Osteoblast (primary cell): ENCODE data around the gene PKHD1. TPM values are rescaled to one million over a fixed set of nuclear protein-coding genes. Genes with fewer than 3 reads are reported as not detected.

Experiments
- DNase-seq: peaks from one replicate; pipeline ENCODE4 v3.0.0; 2011; ENCODE audit warnings: low spot score, mixed read lengths; ENCODE audit not compliant: insufficient read length; ENCODE audit errors: missing footprints
- H2AFZ ChIP-seq: 2 replicates; pipeline ENCODE4 v1.6.0; 2011; ENCODE audit warnings: mild to moderate bottlenecking, low read length
- H3K27ac ChIP-seq: 2 replicates; pipeline ENCODE4 v1.5.1; 2011; ENCODE audit warnings: mild to moderate bottlenecking, low read depth, low read length, moderate library complexity
- H3K27me3 ChIP-seq: 2 replicates; pipeline ENCODE4 v1.6.0; 2012; ENCODE audit warnings: mild to moderate bottlenecking, control low read depth, inconsistent platforms, low read length, moderate library complexity; ENCODE audit not compliant: insufficient read depth
- H3K36me3 ChIP-seq: 2 replicates; pipeline ENCODE4 v1.5.1; 2011; ENCODE audit warnings: mild to moderate bottlenecking, low read length, control low read depth, moderate library complexity; ENCODE audit not compliant: insufficient read depth
- H3K4me1 ChIP-seq: 2 replicates; pipeline ENCODE4 v1.5.1; 2011; ENCODE audit warnings: mild to moderate bottlenecking, low read length, control low read depth, moderate library complexity; ENCODE audit not compliant: insufficient read depth
- H3K4me2 ChIP-seq: 2 replicates; pipeline ENCODE4 v1.6.0; 2011; ENCODE audit warnings: mild to moderate bottlenecking, low read length; ENCODE audit not compliant: insufficient read depth
- H3K4me3 ChIP-seq: fragments of 200-600 bp; sonication (generic); 3 replicates; pipeline ENCODE4 v1.5.1; 2012; ENCODE audit warnings: mild to moderate bottlenecking, low read length, inconsistent platforms; ENCODE audit not compliant: insufficient read depth
- H3K79me2 ChIP-seq: 2 replicates; pipeline ENCODE4 v1.6.0; 2012; ENCODE audit warnings: mild to moderate bottlenecking, low read length, control low read depth, inconsistent platforms; ENCODE audit not compliant: insufficient read depth
- H3K9me3 ChIP-seq: 2 replicates; pipeline ENCODE4 v1.5.1; 2011; ENCODE audit warnings: low read depth, low read length, control low read depth
- H4K20me1 ChIP-seq: 2 replicates; pipeline ENCODE4 v1.6.0; 2012; ENCODE audit warnings: mild to moderate bottlenecking, low read length, control low read depth; ENCODE audit not compliant: insufficient read depth
- CTCF ChIP-seq: IDR thresholded peaks from 2 replicates; pipeline ENCODE4 v1.5.1; 2011; ENCODE audit warnings: mild to moderate bottlenecking, low read depth, low read length, moderate library complexity; ENCODE audit errors: extremely low read depth
- total RNA-seq: library from RNA; depleted of rRNA; stranded (reverse); fragments of >200 nt; gene quantifications from 2 replicates; pipeline ENCODE4 v1.2.3, GENCODE V29; 2012

The PKHD1 gene
- total RNA-seq, 1 donor: not detected

- no peaks in the 10 kb centered on the region for H3K4me1 ChIP-seq
- H3K36me3 ChIP-seq: no peaks in the 10 kb centered on the region
- no peak overlapping the region for H3K4me3 ChIP-seq
- no peaks in the 10 kb centered on the region for H3K79me2 ChIP-seq
- DNase-seq: no peak
- no peak overlapping the region for H3K4me2 ChIP-seq
- no peaks in the 10 kb centered on the region for H3K27me3 ChIP-seq
- no peak overlapping the region for H3K27ac ChIP-seq
- H2AFZ ChIP-seq: no peak overlapping the region
- no peak for TF ChIP-seq CTCF
- no peaks in the 10 kb centered on the region for H3K9me3 ChIP-seq
- no peaks in the 10 kb centered on the region for H4K20me1 ChIP-seq
Observed at GRCh38 chr6:52042141-52042885, 45.1 kb downstream of the PKHD1 start.

- no peaks in the 10 kb centered on the region for H3K79me2 ChIP-seq
- no peaks in the 10 kb centered on the region for H3K4me1 ChIP-seq
- H3K27me3 ChIP-seq: no peaks in the 10 kb centered on the region
- no peak overlapping the region for H3K4me3 ChIP-seq
- H3K36me3 ChIP-seq: no peaks in the 10 kb centered on the region
- no peaks in the 10 kb centered on the region for H3K9me3 ChIP-seq
- TF ChIP-seq CTCF: no peak
- no peak for DNase-seq
- no peaks in the 10 kb centered on the region for H4K20me1 ChIP-seq
- H3K27ac ChIP-seq: no peak overlapping the region
- H3K4me2 ChIP-seq: no peak overlapping the region
- no peak overlapping the region for H2AFZ ChIP-seq
Observed at GRCh38 chr6:52041134-52041533, 46.3 kb downstream of the PKHD1 start.

GRCh38 chr6:52027699-52028098 is 59.7 kb downstream of the PKHD1 start:
- H3K9me3 ChIP-seq: no peaks in the 10 kb centered on the region
- H3K36me3 ChIP-seq: no peaks in the 10 kb centered on the region
- no peaks in the 10 kb centered on the region for H3K4me1 ChIP-seq
- H2AFZ ChIP-seq: no peak overlapping the region
- TF ChIP-seq CTCF: no peak
- no peaks in the 10 kb centered on the region for H3K79me2 ChIP-seq
- H3K27ac ChIP-seq: no peak overlapping the region
- no peaks in the 10 kb centered on the region for H3K27me3 ChIP-seq
- H4K20me1 ChIP-seq: no peaks in the 10 kb centered on the region
- H3K4me3 ChIP-seq: no peak overlapping the region
- H3K4me2 ChIP-seq: no peak overlapping the region
- no peak for DNase-seq

- Histone ChIP-seq H3K9me3 (no peaks in the 10 kb centered on the region), H3K4me3 (no peak overlapping the region), H3K27me3 (no peaks in the 10 kb centered on the region), H3K4me1 (no peaks in the 10 kb centered on the region), H4K20me1 (no peaks in the 10 kb centered on the region), H3K4me2 (no peak overlapping the region), H3K79me2 (no peaks in the 10 kb centered on the region), H3K27ac (no peak overlapping the region), H3K36me3 (no peaks in the 10 kb centered on the region), H2AFZ (no peak overlapping the region)
- no peak for TF ChIP-seq CTCF
- DNase-seq: no peak
Observed at GRCh38 chr6:52024451-52025068, 62.9 kb downstream of the PKHD1 start.
